NCI-H446 (cell line): ENCODE data around the gene CLSTN2.

Experiments
- DNase-seq, 2 experiments: peaks; one replicate each; lab custom pipeline; 2025; lab: John Stamatoyannopoulos, UW

Gene CLSTN2

DNA sequence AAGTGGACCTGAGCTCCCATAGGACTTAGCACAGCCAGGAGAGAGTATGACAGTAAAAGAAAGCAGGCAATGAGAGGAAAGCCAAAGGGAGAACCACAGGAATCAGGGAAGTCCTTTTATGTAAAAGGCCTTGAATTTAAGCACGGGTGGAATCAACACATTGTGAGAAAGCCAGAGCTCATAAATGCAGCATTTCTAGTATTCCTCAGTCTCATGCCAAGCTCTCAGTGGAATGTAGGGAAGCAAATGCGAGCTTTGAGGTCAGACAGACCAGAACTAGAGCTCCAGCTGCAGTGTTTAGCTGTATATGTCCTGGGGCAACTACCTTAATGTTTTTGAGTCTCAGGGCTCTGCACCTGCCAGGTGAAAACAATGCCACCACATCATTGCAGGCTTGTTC is 610.8 kb downstream of the CLSTN2 start:
- no peak for DNase-seq

DNA sequence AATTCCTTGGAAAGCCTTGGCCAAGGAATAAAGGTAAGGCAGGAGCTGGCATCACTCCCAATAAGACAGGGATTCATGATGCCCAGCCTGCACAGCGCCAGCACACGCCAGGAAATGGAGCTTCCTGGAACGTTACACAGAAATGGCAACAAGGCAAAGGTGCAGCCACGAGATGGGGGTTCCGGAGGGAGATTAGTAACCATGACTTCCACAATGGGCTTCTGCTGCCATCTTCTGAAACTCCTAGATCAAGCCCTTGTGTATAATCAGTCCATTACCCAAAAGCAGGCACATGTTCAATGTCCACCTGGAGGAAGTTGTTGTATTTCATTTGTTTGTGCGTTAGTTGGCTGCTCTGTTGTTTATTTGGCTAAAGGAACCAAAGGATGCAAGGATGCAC is 611.7 kb downstream of the CLSTN2 start:
- no peak for DNase-seq

DNA sequence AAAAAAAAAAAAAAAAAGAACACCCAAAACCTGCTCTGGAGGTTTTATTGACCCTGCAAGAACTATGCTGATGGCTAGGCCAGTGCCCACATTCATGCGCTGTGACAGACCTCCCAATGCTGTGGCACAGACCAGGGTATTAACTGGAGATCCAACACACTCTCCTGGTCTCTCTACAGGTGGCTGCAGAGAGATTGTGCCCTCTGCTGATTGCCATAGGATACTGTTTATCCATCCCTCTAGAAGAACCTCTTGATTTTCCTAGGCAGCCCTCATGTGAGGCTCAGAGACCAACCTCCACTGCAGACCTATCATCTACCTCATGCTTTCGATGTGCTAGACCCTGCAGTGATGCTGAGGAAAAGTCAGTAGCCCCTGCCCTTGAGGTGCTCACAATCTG is 617.4 kb downstream of the CLSTN2 start:
- DNase-seq, result no peak

DNA sequence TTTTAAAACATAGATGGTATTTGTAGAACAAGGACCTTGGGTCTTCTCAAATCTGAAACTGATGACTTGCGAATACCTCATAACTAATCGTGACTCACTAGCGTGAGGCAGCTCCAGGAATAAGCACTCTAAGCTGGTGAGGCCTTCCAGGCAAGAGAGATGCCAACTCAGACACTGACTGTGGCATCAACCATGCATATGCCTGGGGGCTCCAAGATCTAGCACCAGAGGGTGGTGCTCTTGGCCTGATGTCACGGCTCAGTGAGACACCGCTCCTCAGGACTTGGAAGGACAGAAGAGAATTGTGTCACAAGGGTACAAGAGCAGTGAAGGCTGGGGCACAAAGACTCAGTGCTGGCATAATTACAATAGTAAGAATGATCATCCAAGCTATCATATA is 617.9 kb downstream of the CLSTN2 start:
- DNase-seq, result no peak

DNA sequence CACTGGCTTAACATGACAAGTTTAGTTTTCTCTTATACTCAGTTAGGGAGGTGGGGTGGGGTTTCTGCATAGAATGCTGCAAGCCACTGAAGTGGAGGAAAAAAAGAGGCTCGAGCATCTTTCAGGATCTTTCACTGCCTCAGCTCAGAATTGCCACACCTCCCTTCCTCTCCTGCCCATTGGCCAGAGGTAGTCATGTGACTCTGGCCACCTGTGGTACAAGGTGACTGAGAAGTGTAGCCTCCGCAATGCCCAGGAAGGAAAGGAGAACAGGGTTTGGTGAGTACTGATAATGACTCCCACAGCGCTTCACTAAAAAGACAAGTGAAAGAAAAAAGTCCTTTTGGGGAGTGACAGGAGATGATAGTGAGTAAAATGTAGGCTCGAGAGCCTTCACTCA is 618.6 kb downstream of the CLSTN2 start:
- no peak for DNase-seq

DNA sequence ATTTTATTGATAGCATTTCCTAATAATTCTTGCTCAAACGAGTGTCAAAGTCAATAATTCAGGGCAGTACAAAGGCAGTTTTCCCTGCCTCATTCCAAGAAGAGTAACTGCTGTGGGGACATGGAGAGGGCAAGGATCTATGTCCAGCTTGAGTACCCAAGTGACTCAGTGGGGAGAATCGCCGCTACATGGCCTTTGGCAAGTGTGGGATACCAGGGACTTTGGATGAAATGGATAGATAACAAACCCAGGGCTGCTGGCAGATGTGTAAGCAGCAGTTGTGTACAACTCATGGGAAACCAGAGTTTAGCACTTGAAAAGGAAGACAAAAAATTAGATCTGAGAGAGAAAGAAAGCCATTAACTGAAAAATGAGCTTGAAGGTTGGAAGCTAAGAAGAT is 620.7 kb downstream of the CLSTN2 start:
- DNase-seq, result no peak

DNA sequence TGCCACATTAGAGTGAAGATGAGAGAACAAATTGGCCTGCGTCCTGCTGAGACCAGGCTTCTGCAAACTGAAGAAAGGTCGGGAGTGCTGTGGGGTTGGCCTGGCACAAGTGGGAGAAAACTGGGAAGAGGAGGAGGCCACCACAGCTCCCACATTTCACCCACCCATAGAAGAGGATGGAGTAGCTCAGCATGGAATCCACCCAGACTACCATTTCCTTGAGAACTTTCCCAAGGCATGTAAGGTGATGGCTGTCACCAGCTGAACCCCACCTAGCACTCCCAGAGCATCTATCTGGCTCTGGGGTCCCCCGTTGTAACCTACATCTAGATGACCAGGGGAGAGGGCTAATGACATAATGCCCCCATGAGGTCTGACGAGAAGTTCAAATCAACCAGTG is 622.5 kb downstream of the CLSTN2 start:
- no peak for DNase-seq

DNA sequence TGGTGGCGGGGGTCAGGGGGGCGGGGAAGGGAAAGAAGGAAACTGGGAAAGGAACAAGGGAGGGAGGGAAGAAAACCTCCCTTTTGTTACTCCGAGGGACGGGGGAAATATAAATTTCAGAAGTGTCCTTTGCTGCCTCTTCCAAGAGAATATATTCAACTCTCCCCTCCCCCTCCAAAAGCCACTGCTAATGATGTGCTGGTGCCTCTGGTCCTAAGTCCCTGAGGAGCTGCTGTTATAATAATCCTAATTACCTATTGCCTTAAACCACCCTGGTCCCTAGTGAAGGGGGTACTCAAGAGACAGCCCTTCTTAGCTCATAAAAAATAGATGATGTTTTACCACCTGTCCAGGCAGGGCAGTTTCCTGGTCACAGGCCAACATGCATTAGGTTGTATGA is 624.6 kb downstream of the CLSTN2 start:
- DNase-seq, result no peak

DNA sequence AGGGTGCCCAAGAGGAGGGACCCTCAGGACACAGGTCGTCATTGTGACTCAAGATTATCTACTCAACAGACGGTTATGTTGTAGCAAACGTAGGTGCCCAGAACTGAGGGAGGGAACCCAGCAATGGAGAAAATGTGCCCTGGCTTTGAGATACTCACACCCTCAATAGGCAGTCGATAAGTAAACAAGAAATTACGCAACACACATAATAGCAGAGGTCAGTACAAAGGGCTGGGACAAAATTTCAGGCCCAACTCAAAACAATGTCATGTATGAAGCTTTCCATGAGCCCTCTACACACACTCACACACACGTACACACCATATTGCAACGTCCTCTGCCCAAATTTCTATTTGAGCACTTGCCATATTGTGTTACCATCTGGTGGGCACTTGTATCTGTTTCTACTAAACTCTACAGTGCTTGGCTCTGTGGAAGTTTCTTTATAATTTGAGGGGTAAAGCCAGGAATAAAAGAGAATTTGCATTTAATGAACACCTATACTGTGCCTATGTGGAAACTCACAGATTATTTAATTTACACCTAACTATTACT is 628.3 kb downstream of the CLSTN2 start:
- DNase-seq, result peak in 1 of 2 experiments; percentile 39

DNA sequence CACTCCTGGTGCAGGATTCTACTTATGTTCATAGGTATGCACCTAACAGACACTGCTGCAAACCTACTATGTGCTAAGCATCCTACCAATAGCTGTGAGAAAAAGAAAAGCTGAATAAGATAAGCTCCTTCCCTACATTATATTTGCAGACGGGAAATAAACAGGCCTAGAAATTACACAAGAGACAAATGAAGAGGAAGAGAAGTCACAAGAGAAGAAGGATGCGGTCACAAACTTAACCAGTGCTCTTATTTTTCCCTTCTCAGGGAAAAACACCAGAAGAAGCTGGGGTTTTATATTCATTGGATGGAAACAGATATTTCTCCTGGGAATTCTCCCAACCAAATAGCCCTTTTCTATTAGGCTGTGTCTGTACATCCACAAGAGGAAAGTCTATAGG is 633.1 kb downstream of the CLSTN2 start:
- no peak for DNase-seq

DNA sequence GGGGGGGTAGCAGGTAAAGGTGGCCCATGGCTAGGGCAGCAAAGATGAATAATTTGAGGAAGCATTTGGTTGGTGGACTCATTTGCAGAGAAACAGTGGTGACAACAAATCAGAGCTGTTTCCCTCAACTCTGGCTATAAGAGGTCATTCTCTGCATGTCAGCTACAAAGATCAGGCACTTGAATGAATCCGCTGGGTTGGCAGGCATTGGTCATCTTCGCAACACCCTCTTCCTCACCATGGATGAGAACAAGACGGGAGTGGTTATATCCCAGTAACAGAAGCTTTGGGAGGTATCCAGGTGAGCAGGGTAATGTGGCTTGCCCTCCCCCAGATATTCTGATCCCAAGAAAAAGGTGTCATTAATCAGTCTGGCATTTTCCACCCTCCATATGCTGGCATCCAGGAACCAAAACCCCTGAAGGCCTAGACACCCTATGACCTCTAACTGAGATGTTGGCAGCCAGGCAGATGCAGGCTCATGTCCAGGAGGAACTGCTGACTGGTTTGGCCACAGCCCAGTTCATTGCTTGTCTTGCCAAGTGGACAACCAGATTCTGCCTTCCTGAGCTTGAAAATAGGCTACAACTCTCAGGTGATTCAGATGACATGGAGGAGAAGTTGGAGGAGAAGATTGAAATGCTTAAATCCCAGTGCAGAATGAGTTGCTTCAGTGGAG is 634.0 kb downstream of the CLSTN2 start:
- peak; percentile 16 to 74 for DNase-seq

DNA sequence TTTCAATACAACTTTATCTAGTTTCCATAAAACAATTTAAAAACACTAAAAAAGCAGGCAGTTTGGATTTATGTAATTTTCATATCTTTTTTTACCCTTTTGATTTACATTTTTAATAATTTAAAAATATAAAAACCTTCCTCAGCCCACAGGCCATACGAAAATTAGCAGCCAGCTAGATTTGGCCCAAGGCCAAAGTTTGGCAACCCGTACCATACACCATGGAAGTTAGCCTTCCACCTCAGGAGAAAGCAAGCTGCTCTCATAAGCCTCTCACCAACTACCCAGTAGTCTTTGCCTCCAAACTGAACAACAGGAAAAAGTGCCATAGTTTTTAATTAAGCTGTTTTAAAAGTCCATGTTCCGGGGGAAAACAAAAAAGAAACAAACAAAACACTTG is 635.6 kb downstream of the CLSTN2 start:
- DNase-seq, result peak; percentile 26 to 71

DNA sequence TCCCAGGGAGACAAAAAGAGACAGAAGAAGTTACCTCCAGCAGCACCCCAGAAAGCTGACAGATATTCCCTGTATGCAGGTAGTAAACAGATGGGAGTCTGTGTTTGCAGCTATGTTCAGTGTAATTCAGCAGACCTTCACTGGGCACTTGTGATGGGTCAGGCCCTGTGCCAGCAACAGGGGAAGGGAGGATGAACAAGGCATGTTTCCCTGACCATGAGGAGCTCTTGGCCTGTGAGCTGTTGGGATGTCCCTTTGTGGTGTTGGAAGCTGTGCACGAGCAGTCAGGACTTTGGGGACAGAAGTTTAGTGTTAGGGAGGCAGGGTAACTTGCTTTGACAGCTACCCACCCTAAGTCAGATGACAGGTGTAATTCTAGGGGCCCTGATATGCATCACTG is 636.9 kb downstream of the CLSTN2 start:
- peak in 1 of 2 experiments; percentile 44 for DNase-seq

DNA sequence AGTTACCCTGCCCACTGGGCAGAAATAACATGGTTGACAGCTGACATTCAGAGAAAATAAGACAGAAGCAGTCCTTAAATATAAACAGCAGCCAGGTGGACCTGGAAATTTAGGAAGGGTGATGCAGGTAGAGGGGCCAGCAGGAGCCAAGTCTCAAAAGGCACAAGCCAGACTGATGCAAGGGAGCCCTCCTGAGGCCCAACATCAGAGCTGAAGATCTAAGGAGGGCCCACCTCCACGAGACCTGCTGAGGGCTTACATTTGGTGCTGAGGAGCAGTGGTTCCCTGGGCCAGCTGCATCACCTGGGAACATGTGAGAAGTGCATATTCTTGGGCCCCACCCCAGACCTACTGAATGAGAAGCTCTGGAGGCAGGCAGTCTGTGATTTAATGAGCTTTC is 637.3 kb downstream of the CLSTN2 start:
- DNase-seq, result no peak

DNA sequence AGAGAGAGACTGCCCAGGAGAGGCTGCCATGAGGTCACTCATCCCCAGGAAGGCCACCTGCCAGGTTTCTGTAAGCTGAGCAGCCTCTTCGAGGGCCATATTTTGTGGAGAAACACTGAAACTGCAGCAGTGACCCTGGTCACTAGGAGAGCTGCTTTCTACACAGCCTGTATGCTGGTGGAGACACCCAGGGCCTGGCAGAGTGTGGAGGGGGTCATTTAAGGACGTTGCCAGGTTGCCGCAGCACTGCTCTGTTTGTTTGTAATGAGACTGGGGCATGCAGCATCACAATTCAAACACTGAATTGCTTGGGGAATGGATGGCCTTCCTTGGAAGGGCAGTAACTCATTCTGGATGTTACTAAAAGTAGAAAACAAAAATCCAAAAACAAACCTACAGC is 638.0 kb downstream of the CLSTN2 start:
- DNase-seq, result no peak

DNA sequence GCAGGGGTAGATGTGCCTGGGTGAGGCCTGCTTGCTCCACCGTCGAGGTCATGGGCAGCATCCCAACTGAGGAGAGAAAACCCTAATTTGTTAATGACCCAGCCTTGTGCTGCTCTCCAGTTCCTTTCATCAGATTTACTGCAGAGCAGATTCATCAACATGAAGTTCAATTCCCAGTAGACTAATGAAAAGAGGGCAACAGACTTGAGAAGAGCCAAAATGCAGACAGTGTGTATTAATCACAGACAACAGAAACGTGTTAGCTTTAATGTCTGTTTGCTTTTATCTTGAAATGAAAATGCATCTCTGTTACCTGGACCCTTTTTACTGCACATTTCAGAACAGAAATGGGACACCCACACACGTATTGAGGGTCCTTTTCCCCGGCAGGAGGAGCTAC is 639.4 kb downstream of the CLSTN2 start:
- no peak for DNase-seq

DNA sequence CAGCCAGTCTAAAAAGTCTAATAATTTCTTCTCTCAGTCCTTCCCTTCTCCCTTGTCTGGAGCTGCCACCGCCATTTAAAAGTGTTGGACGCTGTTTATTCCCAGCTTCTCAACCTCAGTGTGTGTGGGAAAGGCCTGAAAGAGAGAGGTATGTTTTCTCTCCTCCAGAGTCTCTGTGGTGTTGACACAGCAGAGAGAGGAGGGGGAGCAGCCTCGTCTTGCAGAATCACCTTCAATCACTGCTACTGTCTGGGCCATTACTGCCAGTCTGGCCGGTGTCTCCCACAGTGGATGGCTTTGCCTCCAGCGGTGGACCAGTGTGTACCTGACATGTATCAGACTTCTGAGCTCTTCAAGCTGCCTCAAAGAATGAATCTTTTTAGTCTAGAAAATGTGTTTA is 641.5 kb downstream of the CLSTN2 start:
- no peak for DNase-seq

DNA sequence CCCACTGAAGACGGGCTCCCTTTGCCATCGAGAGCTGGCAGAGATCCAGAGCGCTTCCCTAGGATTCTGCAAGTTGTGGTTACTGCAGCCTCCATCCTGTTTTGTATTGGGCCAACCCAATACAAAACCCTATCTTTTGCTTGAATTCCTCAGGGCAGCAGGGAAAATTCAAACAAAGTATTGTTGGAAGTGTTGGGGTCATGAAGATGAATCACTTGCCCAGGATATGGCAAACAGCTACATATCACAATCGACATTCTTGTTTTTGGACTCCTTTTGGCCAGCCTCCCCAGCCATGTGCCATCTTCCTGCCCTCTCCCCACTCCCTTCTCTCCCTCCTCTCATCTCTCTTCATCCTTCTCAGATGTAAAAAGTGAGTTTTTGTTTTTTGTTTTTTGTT is 642.9 kb downstream of the CLSTN2 start:
- no peak for DNase-seq

DNA sequence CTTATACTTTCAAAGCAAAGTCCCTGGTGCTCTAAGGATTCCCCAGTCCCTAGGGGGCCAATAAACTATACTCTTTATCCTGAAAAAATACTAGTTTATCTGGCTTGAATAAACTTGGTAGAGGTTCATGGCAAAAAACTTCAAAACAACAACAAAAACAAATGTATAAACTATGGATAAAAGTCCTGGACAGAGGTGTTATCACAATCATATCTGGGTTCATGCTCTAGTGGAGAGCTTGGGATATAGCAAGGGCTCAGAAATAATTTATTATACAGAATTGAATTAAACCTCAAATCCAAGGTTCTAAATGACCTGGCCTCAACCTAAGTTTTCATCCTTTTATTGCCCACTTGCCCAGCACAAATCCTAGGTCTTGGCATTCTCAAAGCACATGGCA is 644.3 kb downstream of the CLSTN2 start:
- DNase-seq, result no peak

DNA sequence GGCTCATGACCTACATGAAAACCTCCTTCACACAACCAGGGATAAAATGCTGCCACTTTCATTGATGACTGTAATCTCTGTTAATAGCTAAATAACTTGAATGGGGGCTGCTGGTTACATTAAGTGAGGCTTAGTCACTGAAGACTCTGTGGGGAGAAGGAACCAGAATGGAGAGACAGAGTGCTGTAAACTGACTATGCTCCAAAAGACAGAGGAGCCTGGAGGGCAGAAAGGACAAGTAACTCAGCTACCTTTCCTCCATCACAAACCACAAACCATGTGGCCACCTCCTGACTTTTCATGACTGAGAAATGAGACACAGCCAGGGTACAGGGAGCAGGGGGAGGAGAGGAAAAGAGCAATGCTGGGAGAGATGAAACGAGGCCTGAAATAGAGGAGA is 645.8 kb downstream of the CLSTN2 start:
- no peak for DNase-seq

DNA sequence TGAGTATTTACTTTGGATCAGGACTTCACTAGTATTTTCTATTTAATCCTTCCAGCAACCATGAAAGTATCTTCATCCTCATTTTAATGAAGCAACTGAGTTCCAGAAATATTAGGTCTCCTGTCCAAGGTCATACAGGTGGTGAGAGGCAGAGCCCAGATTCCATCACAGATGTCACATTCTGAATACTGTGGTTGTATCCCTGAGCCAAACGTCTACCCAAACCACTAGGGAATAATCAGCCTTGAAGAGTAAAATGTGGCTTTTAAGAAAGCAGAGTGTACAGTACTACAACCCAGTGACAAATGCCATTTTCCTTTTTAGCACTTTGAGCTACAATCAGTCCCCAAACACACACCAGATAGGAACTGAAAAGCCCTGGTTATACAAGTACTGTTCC is 649.6 kb downstream of the CLSTN2 start:
- no peak for DNase-seq

DNA sequence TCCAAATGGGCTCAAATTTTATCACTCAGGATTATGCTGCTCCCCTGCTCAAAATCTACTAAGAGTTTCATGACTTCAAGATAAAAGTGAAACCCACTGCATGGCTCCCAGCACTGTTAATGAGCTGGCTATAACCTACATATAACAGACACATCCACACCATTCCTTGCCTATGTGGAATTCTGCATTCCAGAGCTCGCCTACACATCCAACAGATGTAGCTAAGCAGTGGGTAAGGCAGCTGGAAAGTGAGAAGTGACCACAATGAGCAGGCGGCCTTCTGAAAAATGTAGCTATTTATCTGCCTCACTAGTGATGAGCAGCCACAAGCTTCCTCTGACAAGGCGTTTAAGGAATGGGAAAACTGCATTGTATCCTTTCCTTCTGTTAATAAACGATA is 650.8 kb downstream of the CLSTN2 start:
- no peak for DNase-seq

DNA sequence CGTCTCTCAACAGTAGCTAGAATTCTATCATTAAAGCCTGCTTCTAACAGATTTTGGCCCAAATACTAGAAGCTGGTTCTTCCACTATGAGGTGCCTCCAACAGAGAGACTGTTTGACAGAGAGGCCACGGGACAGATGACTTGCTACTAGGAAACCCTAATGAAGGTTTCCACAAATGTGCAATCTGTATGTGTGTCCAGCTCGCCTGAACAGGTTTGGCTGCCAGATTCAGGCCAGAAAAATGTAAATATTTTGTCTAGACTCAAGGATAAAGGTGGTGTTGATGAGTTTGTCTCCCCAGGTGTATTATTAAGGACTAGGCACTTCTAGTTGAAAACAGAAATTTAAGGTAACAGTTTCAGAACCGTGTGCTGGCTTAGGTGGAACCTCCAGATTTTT is 651.3 kb downstream of the CLSTN2 start:
- DNase-seq, result no peak

DNA sequence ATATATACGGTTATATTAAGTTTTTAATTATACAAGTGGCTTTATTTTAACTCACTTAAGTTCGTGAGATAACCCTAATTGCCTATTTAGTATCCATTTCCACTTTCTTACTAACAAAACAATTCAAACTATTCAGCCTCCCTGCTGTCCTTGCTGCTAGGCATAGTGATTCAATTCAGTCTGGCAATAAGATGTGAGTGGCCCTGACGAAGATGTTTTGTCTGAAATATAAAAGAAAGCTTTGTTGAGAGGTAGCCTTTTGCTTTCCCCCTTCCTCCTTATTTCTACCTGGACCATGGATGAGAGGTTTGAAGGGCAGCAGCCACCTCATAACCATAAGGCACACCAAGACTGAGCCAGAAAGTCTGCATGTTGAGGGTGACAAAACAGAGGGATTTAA is 653.6 kb downstream of the CLSTN2 start:
- no peak for DNase-seq
